ENCODE results near the gene LCN12.

Gene LCN12

DNA sequence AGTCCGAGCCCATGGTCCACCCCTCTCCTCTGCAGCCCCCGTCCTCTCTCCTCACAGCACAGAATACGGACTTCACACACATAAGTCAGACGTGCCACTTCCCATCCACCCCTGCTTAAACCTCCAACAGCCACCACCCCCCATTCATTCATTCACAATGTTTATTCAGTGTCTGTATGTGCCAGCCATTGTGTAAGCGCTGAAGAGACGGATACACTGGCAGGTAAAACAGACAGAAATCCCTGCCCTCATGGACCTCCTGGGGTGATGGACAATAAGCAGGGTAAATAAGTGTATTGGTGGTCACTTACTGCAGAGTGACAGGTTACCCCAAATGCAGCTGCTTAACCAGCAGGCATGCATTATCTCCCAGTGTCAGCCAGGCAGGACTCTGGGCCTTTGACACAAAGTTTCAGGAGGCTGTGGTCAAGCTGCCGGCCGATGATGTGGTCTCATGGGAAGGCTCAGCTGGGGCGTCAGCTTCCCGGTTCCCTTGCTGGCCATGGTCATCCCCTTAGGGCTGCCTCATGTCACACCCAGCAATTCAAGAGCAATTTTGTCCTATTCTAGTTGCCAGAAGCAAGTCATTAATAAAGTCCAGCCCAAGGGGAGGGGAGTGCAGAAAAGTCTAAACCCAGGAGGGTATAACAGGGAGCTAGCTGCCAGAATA lies 38.3 kb downstream of the LCN12 start:
- TF ChIP-seq, protein P1, sequence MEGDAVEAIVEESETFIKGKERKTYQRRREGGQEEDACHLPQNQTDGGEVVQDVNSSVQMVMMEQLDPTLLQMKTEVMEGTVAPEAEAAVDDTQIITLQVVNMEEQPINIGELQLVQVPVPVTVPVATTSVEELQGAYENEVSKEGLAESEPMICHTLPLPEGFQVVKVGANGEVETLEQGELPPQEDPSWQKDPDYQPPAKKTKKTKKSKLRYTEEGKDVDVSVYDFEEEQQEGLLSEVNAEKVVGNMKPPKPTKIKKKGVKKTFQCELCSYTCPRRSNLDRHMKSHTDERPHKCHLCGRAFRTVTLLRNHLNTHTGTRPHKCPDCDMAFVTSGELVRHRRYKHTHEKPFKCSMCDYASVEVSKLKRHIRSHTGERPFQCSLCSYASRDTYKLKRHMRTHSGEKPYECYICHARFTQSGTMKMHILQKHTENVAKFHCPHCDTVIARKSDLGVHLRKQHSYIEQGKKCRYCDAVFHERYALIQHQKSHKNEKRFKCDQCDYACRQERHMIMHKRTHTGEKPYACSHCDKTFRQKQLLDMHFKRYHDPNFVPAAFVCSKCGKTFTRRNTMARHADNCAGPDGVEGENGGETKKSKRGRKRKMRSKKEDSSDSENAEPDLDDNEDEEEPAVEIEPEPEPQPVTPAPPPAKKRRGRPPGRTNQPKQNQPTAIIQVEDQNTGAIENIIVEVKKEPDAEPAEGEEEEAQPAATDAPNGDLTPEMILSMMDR (IDR thresholded peaks at IDR 0.05; ENCODE audit: insufficient read depth, low read length, poor library complexity, severe bottlenecking), result no peak
- TF ChIP-seq EZH2phosphoT487 (conservative IDR thresholded peaks at IDR 0.05; ENCODE audit: low read length), result no peak
- Histone ChIP-seq H3K9me2 (replicated peaks; ENCODE audit: insufficient read depth, low read length) (no peaks in the 10 kb centered on the region), H3K27ac (ENCODE audit: low read depth, low read length) (no peak overlapping the region), H3K36me3 (ENCODE audit: low read length) (no peaks in the 10 kb centered on the region), H2AFZ (ENCODE audit: low read depth, low read length, severe bottlenecking) (no peak overlapping the region), H3F3A (ENCODE audit: insufficient read depth) (no peaks in the 10 kb centered on the region), H3K27me3 (ENCODE audit: low read length) (no peaks in the 10 kb centered on the region), H3K79me2 (ENCODE audit: insufficient read depth, low read length) (no peaks in the 10 kb centered on the region), H3K9me3 (ENCODE audit: insufficient read depth, low read length) (no peaks in the 10 kb centered on the region), H3K4me2 (ENCODE audit: low read depth, low read length, poor library complexity, severe bottlenecking) (no peak overlapping the region), H3K4me3 (ENCODE audit: insufficient read depth, low read length, poor library complexity, severe bottlenecking) (no peak overlapping the region), H4K20me1 (ENCODE audit: low read depth, low read length) (no peaks in the 10 kb centered on the region), H3K9ac (ENCODE audit: low read length) (no peak overlapping the region)

DNA sequence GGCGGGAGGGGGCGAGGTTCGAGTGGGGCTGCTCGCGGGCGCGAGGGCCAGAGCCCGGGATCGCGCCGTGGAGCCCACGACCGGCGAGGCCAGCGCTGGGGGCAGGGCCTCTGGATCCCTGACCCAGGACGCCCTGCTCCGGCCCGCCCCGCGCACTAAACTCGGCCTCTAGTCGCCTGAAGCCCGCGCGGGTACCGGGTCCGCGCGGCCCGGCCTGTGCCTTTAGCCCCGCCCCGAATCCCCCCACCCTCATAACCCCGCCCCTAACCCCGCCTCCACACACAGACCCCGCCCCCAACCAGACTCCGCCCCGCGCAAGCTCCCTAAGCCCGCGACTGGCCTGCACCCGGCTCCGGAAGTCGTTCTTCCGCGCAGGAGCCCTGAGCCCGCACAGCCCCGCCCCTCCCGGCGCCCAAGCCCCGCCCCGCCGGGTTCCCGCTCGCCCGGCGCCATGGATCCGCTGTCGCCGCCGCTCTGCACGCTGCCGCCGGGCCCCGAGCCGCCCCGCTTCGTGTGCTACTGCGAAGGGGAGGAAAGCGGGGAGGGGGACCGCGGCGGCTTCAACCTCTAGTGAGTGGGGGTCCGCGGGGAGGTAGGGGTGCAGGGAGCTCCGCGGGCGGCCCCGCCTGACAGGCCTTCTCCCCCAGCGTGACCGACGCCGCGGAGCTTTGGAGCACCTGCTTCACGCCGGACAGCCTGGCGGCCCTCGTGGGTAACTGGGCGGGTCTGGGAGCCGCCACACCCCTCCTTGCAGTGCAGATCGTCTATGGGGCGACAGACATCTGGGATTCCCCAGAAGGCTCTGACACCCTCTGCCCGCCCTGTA lies 40.1 kb downstream of the LCN12 start, which contains the start of gene PAXX:
Gene PAXX (plus strand): TSS at position 430 of the 826 bp plus-strand sequence. CDS start 22 bp downstream, at position 452.
- H3K79me2 ChIP-seq (ENCODE audit: insufficient read depth, low read length), result no peaks in the 10 kb centered on the region
- no peaks in the 10 kb centered on the region for H3K27me3 ChIP-seq (ENCODE audit: low read length)
- H3K9me2 ChIP-seq (replicated peaks; ENCODE audit: insufficient read depth, low read length), result no peaks in the 10 kb centered on the region
- H4K20me1 ChIP-seq (ENCODE audit: low read depth, low read length), result no peaks in the 10 kb centered on the region
- TF ChIP-seq EZH2phosphoT487 (conservative IDR thresholded peaks at IDR 0.05; ENCODE audit: low read length), result no peak
- TF ChIP-seq, protein P1 (IDR thresholded peaks at IDR 0.05; ENCODE audit: insufficient read depth, low read length, poor library complexity, severe bottlenecking), result no peak
- H3K4me2 ChIP-seq (ENCODE audit: low read depth, low read length, poor library complexity, severe bottlenecking), result peak within 1 kb of the TSS; percentile 88
- peak within 1 kb of the TSS; percentile 66 for H3K4me3 ChIP-seq (ENCODE audit: insufficient read depth, low read length, poor library complexity, severe bottlenecking)
- peak within 1 kb of the TSS; percentile 89 for H3K9ac ChIP-seq (ENCODE audit: low read length)
- no peaks in the 10 kb centered on the region for H3F3A ChIP-seq (ENCODE audit: insufficient read depth)
- no peaks in the 10 kb centered on the region for H3K9me3 ChIP-seq (ENCODE audit: insufficient read depth, low read length)
- H3K27ac ChIP-seq (ENCODE audit: low read depth, low read length), result peak within 1 kb of the TSS; percentile 60
- H2AFZ ChIP-seq (ENCODE audit: low read depth, low read length, severe bottlenecking), result peak within 1 kb of the TSS; percentile 86
- no peaks in the 10 kb centered on the region for H3K36me3 ChIP-seq (ENCODE audit: low read length)

DNA sequence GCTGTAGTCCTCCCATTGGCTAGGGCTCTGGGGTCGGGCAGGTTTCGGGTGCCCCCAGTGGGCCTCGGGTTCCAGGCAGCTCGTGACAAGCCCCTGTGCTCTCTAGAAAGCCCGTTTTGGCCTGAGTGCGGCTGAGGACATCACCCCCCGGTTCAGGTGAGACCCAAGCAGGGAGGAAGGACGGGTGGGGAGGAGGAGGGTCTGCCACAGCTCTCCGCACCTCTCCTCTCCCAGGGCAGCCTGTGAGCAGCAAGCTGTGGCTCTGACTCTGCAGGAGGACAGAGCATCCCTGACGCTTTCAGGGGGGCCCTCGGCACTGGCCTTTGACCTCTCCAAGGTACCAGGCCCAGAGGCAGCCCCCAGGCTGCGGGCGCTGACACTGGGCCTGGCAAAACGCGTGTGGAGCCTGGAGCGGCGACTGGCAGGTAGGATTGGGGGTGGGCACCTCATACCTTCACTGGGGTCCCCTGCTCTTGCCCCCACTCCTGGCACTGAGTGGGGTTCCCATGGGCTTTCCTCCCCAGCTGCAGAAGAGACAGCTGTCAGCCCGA lies 40.8 kb downstream of the LCN12 start:
- no peaks in the 10 kb centered on the region for H3F3A ChIP-seq (ENCODE audit: insufficient read depth)
- no peaks in the 10 kb centered on the region for H3K9me3 ChIP-seq (ENCODE audit: insufficient read depth, low read length)
- peak overlapping the region; percentile 86 for H2AFZ ChIP-seq (ENCODE audit: low read depth, low read length, severe bottlenecking)
- peak overlapping the region; percentile 60 for H3K27ac ChIP-seq (ENCODE audit: low read depth, low read length)
- no peaks in the 10 kb centered on the region for H4K20me1 ChIP-seq (ENCODE audit: low read depth, low read length)
- peak overlapping the region; percentile 88 for H3K4me2 ChIP-seq (ENCODE audit: low read depth, low read length, poor library complexity, severe bottlenecking)
- H3K27me3 ChIP-seq (ENCODE audit: low read length), result no peaks in the 10 kb centered on the region
- H3K9ac ChIP-seq (ENCODE audit: low read length), result peak overlapping the region; percentile 89
- H3K36me3 ChIP-seq (ENCODE audit: low read length), result no peaks in the 10 kb centered on the region
- peak overlapping the region; percentile 66 for H3K4me3 ChIP-seq (ENCODE audit: insufficient read depth, low read length, poor library complexity, severe bottlenecking)
- no peaks in the 10 kb centered on the region for H3K9me2 ChIP-seq (replicated peaks; ENCODE audit: insufficient read depth, low read length)
- H3K79me2 ChIP-seq (ENCODE audit: insufficient read depth, low read length), result no peaks in the 10 kb centered on the region
- no peak for TF ChIP-seq EZH2phosphoT487 (conservative IDR thresholded peaks at IDR 0.05; ENCODE audit: low read length)
- TF ChIP-seq, protein P1 (IDR thresholded peaks at IDR 0.05; ENCODE audit: insufficient read depth, low read length, poor library complexity, severe bottlenecking), result no peak

Measured in SU-DHL-6 (cell line).